D341Med (cell line): ENCODE data around the gene NECAB3.
A peak's percentile ranks its signal among the peaks of the same experiment; 100 is the strongest.
"Not testable (repeated sequence)": the region's sequence is repeated elsewhere in the genome, so short reads cannot be mapped to it uniquely, and the experiment has no call there.

ENCODE experiments used
- DNase-seq: peaks from one replicate; pipeline ENCODE4 v3.0.0; 2012; ENCODE audit warnings: low spot score

Gene NECAB3

GRCh38 chr20:33674294-33675135 is at the start of gene NECAB3:
Gene NECAB3, minus strand, starts transcription at chr20:33674428. Its CDS starts 76 bp downstream, at chr20:33674352.
- peak; percentile 95 for DNase-seq

- no peak for DNase-seq
These were observed 47.3 kb upstream of the NECAB3 start for GRCh38 chr20:33721391-33722140.

GRCh38 chr20:33719989-33720709 is 45.9 kb upstream of the NECAB3 start, which contains the start of gene PXMP4:
Gene PXMP4, minus strand, starts transcription at chr20:33720310. Its CDS starts 103 bp downstream, at chr20:33720207.
- peak; percentile 53 for DNase-seq

GRCh38 chr20:33719277-33719988 is 45.2 kb upstream of the NECAB3 start:
- DNase-seq, result no peak

- DNase-seq, result no peak
These were observed 42.3 kb upstream of the NECAB3 start for GRCh38 chr20:33716498-33716897.

GRCh38 chr20:33713865-33714367 is 39.7 kb upstream of the NECAB3 start:
- DNase-seq, result no peak

- DNase-seq, result no peak
These were observed 37.2 kb upstream of the NECAB3 start for GRCh38 chr20:33711446-33711738.

- DNase-seq, result no peak
These were observed 36.6 kb upstream of the NECAB3 start for GRCh38 chr20:33710681-33711445.

- no peak for DNase-seq
These were observed 35.8 kb upstream of the NECAB3 start for GRCh38 chr20:33709905-33710541.

- DNase-seq, result no peak
These were observed 35.2 kb upstream of the NECAB3 start for GRCh38 chr20:33709398-33709797.

GRCh38 chr20:33707668-33708067 is 33.4 kb upstream of the NECAB3 start:
- no peak for DNase-seq

- DNase-seq, result no peak
These were observed 30.1 kb upstream of the NECAB3 start for GRCh38 chr20:33704197-33704924.

- DNase-seq, result no peak
These were observed 29.4 kb upstream of the NECAB3 start for GRCh38 chr20:33703498-33704137.

GRCh38 chr20:33702861-33703260 is 28.6 kb upstream of the NECAB3 start:
- DNase-seq, result peak; percentile 81

GRCh38 chr20:33701629-33702450 is 27.6 kb upstream of the NECAB3 start:
- DNase-seq, result no peak

- DNase-seq, result not testable (repeated sequence)
These were observed 26.6 kb upstream of the NECAB3 start for GRCh38 chr20:33700696-33701441.

GRCh38 chr20:33698966-33699365 is 24.7 kb upstream of the NECAB3 start:
- DNase-seq, result not testable (repeated sequence)

- no peak for DNase-seq
These were observed 22.9 kb upstream of the NECAB3 start for GRCh38 chr20:33697129-33697528.
